AG10803 (cell line): ENCODE measurements around the gene PDE3A.

ENCODE experiments used
- DNase-seq: peaks from one replicate; pipeline ENCODE4 v3.0.0; 2010; ENCODE audit warnings: low read depth
- H3K4me3 ChIP-seq: 2 replicates; pipeline ENCODE4 v1.5.1; 2011; ENCODE audit warnings: mild to moderate bottlenecking, low read length, control low read depth
- CTCF ChIP-seq: conservative IDR thresholded peaks from 2 replicates; pipeline ENCODE4 v1.5.1; 2011; ENCODE audit warnings: mild to moderate bottlenecking, low read length, control low read depth, inconsistent platforms

Gene PDE3A

GRCh38 chr12:20421421-20421820, 53.1 kb downstream of the PDE3A start:
- DNase-seq: no peak
- no peak for TF ChIP-seq CTCF
- no peak overlapping the region for H3K4me3 ChIP-seq

GRCh38 chr12:20423557-20423956, 55.2 kb downstream of the PDE3A start:
- no peak overlapping the region for H3K4me3 ChIP-seq
- no peak for TF ChIP-seq CTCF
- DNase-seq: no peak

GRCh38 chr12:20424841-20425240, 56.5 kb downstream of the PDE3A start:
- H3K4me3 ChIP-seq: no peak overlapping the region
- no peak for DNase-seq
- no peak for TF ChIP-seq CTCF

- no peak for TF ChIP-seq CTCF
- no peak overlapping the region for H3K4me3 ChIP-seq
- DNase-seq: peak; percentile 79
Observed at GRCh38 chr12:20426191-20426590, 57.9 kb downstream of the PDE3A start.

GRCh38 chr12:20426957-20427356, 58.6 kb downstream of the PDE3A start:
- no peak overlapping the region for H3K4me3 ChIP-seq
- DNase-seq: no peak
- no peak for TF ChIP-seq CTCF

- no peak overlapping the region for H3K4me3 ChIP-seq
- no peak for TF ChIP-seq CTCF
- no peak for DNase-seq
Observed at GRCh38 chr12:20429852-20430251, 61.5 kb downstream of the PDE3A start.

- DNase-seq: no peak
- no peak overlapping the region for H3K4me3 ChIP-seq
- TF ChIP-seq CTCF: no peak
Observed at GRCh38 chr12:20432290-20432689, 64.0 kb downstream of the PDE3A start.
